Measurements from ENCODE around the gene ARFGEF2.

ARFGEF2 gene

DNA sequence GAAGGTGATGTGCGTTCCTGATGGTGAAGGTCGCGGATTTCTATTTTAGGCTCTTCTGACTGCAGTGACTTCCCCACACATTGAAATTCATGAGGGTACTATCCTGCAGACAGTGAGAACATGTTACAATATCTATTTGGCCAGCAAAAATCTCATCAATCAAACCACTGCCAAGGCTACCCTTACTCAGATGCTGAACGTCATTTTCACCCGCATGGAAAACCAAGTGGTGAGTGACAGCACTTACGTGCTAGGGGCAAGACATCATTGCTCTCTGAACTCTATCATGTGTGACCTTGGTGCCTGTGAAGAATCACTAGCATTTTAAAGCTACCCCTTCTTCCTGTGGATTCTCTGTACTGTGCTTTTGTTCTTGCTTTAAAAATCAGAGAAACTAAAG, 31.1 kb downstream of the ARFGEF2 start:
- H3K79me2 ChIP-seq (ENCODE audit: control insufficient read depth, insufficient read depth, low read length): no peaks in the 10 kb centered on the region
- WGBS (ENCODE audit: extremely low coverage, insufficient coverage, low lambda C conversion rate): no CpG with 5 or more reads among the region's 6 CpGs
- no peak for DNase-seq

DNA sequence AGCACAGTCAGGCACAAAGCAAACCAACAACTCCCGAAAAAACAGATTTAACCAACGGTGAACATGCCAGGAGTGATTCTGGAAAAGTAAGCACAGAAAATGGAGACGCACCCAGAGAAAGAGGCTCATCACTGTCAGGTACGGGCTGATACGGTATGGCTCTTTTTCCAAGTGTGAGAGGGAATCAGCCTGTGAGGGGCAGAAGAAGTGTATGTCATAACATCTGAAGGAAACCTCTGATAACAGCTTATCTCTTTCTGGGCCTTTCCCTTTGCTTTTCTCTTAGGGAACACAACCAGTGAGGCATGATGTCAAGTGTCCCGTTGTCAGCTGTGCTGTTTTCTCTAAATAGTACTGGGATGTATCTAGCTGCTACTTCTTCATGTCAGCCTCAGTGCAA, 32.1 kb downstream of the ARFGEF2 start:
- peaks cover 5% of the 10 kb centered on the region for H3K36me3 ChIP-seq (ENCODE audit: control insufficient read depth, insufficient read depth, low read length)
- no CpG with 5 or more reads among the region's 6 CpGs for WGBS (ENCODE audit: extremely low coverage, insufficient coverage, low lambda C conversion rate)

More for the DNA sequence above, 31.1 kb downstream of the ARFGEF2 start:
- H3K27ac ChIP-seq (ENCODE audit: low read depth, low read length): no peak overlapping the region
- peaks cover 5% of the 10 kb centered on the region for H3K36me3 ChIP-seq (ENCODE audit: control insufficient read depth, insufficient read depth, low read length)
- no peak overlapping the region for H3K4ac ChIP-seq (ENCODE audit: low read depth, low read length)
- H2BK5ac ChIP-seq (ENCODE audit: low read length): no peak overlapping the region
- H3K27me3 ChIP-seq (ENCODE audit: insufficient read depth, low read length, poor library complexity): no peaks in the 10 kb centered on the region
- no peak overlapping the region for H3K23ac ChIP-seq (ENCODE audit: low read length)
- H2BK15ac ChIP-seq (replicated peaks; ENCODE audit: low read depth): no peak overlapping the region
- H3K4me3 ChIP-seq (ENCODE audit: low read length): no peak overlapping the region
- peaks cover 1% of the 10 kb centered on the region for H3K79me1 ChIP-seq (ENCODE audit: low read length)
- H2AK5ac ChIP-seq (ENCODE audit: low read length): no peak overlapping the region
- H3K4me1 ChIP-seq (ENCODE audit: control insufficient read depth, low read depth, low read length): no peaks in the 10 kb centered on the region
- no peak overlapping the region for H2BK120ac ChIP-seq (ENCODE audit: low read depth, low read length)
- H4K8ac ChIP-seq (ENCODE audit: low read depth, low read length): no peak overlapping the region
- H3K9ac ChIP-seq (ENCODE audit: low read length): no peak overlapping the region
- H3K4me2 ChIP-seq (ENCODE audit: low read length): no peak overlapping the region
- no peak overlapping the region for H3K18ac ChIP-seq (ENCODE audit: low read length)
- H4K5ac ChIP-seq (ENCODE audit: low read length): no peak overlapping the region
- no peak overlapping the region for H3K56ac ChIP-seq (ENCODE audit: low read length)

GRCh38 chr20:48956052-48956451, 34.5 kb downstream of the ARFGEF2 start:
- no peak overlapping the region for H2BK5ac ChIP-seq (ENCODE audit: low read length)
- no peak overlapping the region for H4K8ac ChIP-seq (ENCODE audit: low read depth, low read length)

More for the DNA sequence above, 32.1 kb downstream of the ARFGEF2 start:
- no peak overlapping the region for H3K18ac ChIP-seq (ENCODE audit: low read length)
- no peak overlapping the region for H2BK15ac ChIP-seq (replicated peaks; ENCODE audit: low read depth)
- H3K4ac ChIP-seq (ENCODE audit: low read depth, low read length): no peak overlapping the region
- H4K5ac ChIP-seq (ENCODE audit: low read length): no peak overlapping the region
- no peaks in the 10 kb centered on the region for H3K4me1 ChIP-seq (ENCODE audit: control insufficient read depth, low read depth, low read length)
- H3K56ac ChIP-seq (ENCODE audit: low read length): no peak overlapping the region
- no peak overlapping the region for H3K23ac ChIP-seq (ENCODE audit: low read length)
- no peak overlapping the region for H3K4me3 ChIP-seq (ENCODE audit: low read length)
- H3K27ac ChIP-seq (ENCODE audit: low read depth, low read length): no peak overlapping the region
- H2BK120ac ChIP-seq (ENCODE audit: low read depth, low read length): no peak overlapping the region
- no peak overlapping the region for H3K4me2 ChIP-seq (ENCODE audit: low read length)
- no peak overlapping the region for H4K8ac ChIP-seq (ENCODE audit: low read depth, low read length)
- H3K79me1 ChIP-seq (ENCODE audit: low read length): peaks cover under 1% of the 10 kb centered on the region
- no peak overlapping the region for H2AK5ac ChIP-seq (ENCODE audit: low read length)
- H2BK5ac ChIP-seq (ENCODE audit: low read length): no peak overlapping the region
- no peak overlapping the region for H3K9ac ChIP-seq (ENCODE audit: low read length)
- H3K27me3 ChIP-seq (ENCODE audit: insufficient read depth, low read length, poor library complexity): no peaks in the 10 kb centered on the region
- no peaks in the 10 kb centered on the region for H3K79me2 ChIP-seq (ENCODE audit: control insufficient read depth, insufficient read depth, low read length)
- no peak for DNase-seq

GRCh38 chr20:48957053-48957481, 35.6 kb downstream of the ARFGEF2 start:
- peak overlapping the region; percentile 17 for H3K27ac ChIP-seq (ENCODE audit: low read depth, low read length)
- no peak overlapping the region for H3K56ac ChIP-seq (ENCODE audit: low read length)
- no peaks in the 10 kb centered on the region for H3K79me1 ChIP-seq (ENCODE audit: low read length)
- H3K36me3 ChIP-seq (ENCODE audit: control insufficient read depth, insufficient read depth, low read length): peaks cover 3% of the 10 kb centered on the region
- H3K4me3 ChIP-seq (ENCODE audit: low read length): no peak overlapping the region
- no peak overlapping the region for H2AK5ac ChIP-seq (ENCODE audit: low read length)
- no peaks in the 10 kb centered on the region for H3K27me3 ChIP-seq (ENCODE audit: insufficient read depth, low read length, poor library complexity)
- no peaks in the 10 kb centered on the region for H3K4me1 ChIP-seq (ENCODE audit: control insufficient read depth, low read depth, low read length)
- H3K9ac ChIP-seq (ENCODE audit: low read length): no peak overlapping the region
- H2BK120ac ChIP-seq (ENCODE audit: low read depth, low read length): no peak overlapping the region
- DNase-seq: peak; percentile 20
- no CpG with 5 or more reads among the region's 2 CpGs for WGBS (ENCODE audit: extremely low coverage, insufficient coverage, low lambda C conversion rate)
- no peak overlapping the region for H3K4me2 ChIP-seq (ENCODE audit: low read length)
- no peak overlapping the region for H3K23ac ChIP-seq (ENCODE audit: low read length)
- no peak overlapping the region for H3K18ac ChIP-seq (ENCODE audit: low read length)
- H2BK15ac ChIP-seq (replicated peaks; ENCODE audit: low read depth): no peak overlapping the region
- H3K4ac ChIP-seq (ENCODE audit: low read depth, low read length): no peak overlapping the region
- H4K5ac ChIP-seq (ENCODE audit: low read length): no peak overlapping the region
- no peak overlapping the region for H4K8ac ChIP-seq (ENCODE audit: low read depth, low read length)
- H3K79me2 ChIP-seq (ENCODE audit: control insufficient read depth, insufficient read depth, low read length): no peaks in the 10 kb centered on the region
- no peak overlapping the region for H2BK5ac ChIP-seq (ENCODE audit: low read length)

More at GRCh38 chr20:48956052-48956451, 34.5 kb downstream of the ARFGEF2 start:
- no peaks in the 10 kb centered on the region for H3K79me1 ChIP-seq (ENCODE audit: low read length)
- no peak overlapping the region for H3K27ac ChIP-seq (ENCODE audit: low read depth, low read length)
- no peak overlapping the region for H3K9ac ChIP-seq (ENCODE audit: low read length)
- H3K23ac ChIP-seq (ENCODE audit: low read length): no peak overlapping the region
- no peak overlapping the region for H2BK120ac ChIP-seq (ENCODE audit: low read depth, low read length)
- no peak overlapping the region for H4K5ac ChIP-seq (ENCODE audit: low read length)
- no peak overlapping the region for H3K4ac ChIP-seq (ENCODE audit: low read depth, low read length)
- H3K79me2 ChIP-seq (ENCODE audit: control insufficient read depth, insufficient read depth, low read length): no peaks in the 10 kb centered on the region
- no peaks in the 10 kb centered on the region for H3K4me1 ChIP-seq (ENCODE audit: control insufficient read depth, low read depth, low read length)
- no peak for DNase-seq
- H3K4me3 ChIP-seq (ENCODE audit: low read length): no peak overlapping the region
- H3K18ac ChIP-seq (ENCODE audit: low read length): no peak overlapping the region
- no peak overlapping the region for H2BK15ac ChIP-seq (replicated peaks; ENCODE audit: low read depth)
- H3K36me3 ChIP-seq (ENCODE audit: control insufficient read depth, insufficient read depth, low read length): peaks cover 3% of the 10 kb centered on the region
- no peaks in the 10 kb centered on the region for H3K27me3 ChIP-seq (ENCODE audit: insufficient read depth, low read length, poor library complexity)
- H3K56ac ChIP-seq (ENCODE audit: low read length): no peak overlapping the region
- no peak overlapping the region for H2AK5ac ChIP-seq (ENCODE audit: low read length)
- WGBS (ENCODE audit: extremely low coverage, insufficient coverage, low lambda C conversion rate): no CpG with 5 or more reads among the region's 4 CpGs
- H3K4me2 ChIP-seq (ENCODE audit: low read length): no peak overlapping the region

GRCh38 chr20:48957533-48957932, 36.0 kb downstream of the ARFGEF2 start:
- H2AK5ac ChIP-seq (ENCODE audit: low read length): no peak overlapping the region
- H3K27ac ChIP-seq (ENCODE audit: low read depth, low read length): no peak overlapping the region
- no peak overlapping the region for H2BK120ac ChIP-seq (ENCODE audit: low read depth, low read length)
- no peak overlapping the region for H3K4ac ChIP-seq (ENCODE audit: low read depth, low read length)
- no peak overlapping the region for H4K5ac ChIP-seq (ENCODE audit: low read length)
- peaks cover 3% of the 10 kb centered on the region for H3K36me3 ChIP-seq (ENCODE audit: control insufficient read depth, insufficient read depth, low read length)
- WGBS (ENCODE audit: extremely low coverage, insufficient coverage, low lambda C conversion rate): no CpG with 5 or more reads among the region's 2 CpGs
- peak; percentile 66 for DNase-seq
- H3K4me3 ChIP-seq (ENCODE audit: low read length): no peak overlapping the region
- no peak overlapping the region for H3K23ac ChIP-seq (ENCODE audit: low read length)
- no peaks in the 10 kb centered on the region for H3K4me1 ChIP-seq (ENCODE audit: control insufficient read depth, low read depth, low read length)
- no peaks in the 10 kb centered on the region for H3K79me1 ChIP-seq (ENCODE audit: low read length)
- no peak overlapping the region for H3K56ac ChIP-seq (ENCODE audit: low read length)
- H4K8ac ChIP-seq (ENCODE audit: low read depth, low read length): peak overlapping the region; percentile 39
- H3K79me2 ChIP-seq (ENCODE audit: control insufficient read depth, insufficient read depth, low read length): no peaks in the 10 kb centered on the region
- no peaks in the 10 kb centered on the region for H3K27me3 ChIP-seq (ENCODE audit: insufficient read depth, low read length, poor library complexity)
- no peak overlapping the region for H2BK15ac ChIP-seq (replicated peaks; ENCODE audit: low read depth)
- no peak overlapping the region for H3K18ac ChIP-seq (ENCODE audit: low read length)
- H3K4me2 ChIP-seq (ENCODE audit: low read length): no peak overlapping the region
- H3K9ac ChIP-seq (ENCODE audit: low read length): no peak overlapping the region
- H2BK5ac ChIP-seq (ENCODE audit: low read length): no peak overlapping the region

DNA sequence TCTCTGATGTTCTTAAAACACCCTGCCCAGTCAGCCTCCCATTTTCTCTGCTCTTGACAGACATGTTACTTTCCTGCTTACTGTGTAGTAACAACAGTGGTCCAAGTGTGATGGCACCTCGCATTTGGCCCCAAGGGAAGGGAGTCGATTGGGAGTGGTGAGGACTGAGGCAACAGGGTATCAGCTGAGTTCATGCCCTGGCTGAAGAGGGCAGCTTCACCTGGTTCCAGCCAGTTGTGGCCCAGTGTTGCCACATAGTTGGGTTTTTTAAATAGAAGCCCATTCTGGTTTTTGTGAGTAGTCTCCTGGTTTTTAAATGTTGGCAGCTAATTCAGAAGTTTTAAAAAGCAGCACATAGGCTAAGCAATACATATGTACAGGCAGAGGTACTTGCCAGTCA, 37.2 kb downstream of the ARFGEF2 start:
- no peak overlapping the region for H3K9ac ChIP-seq (ENCODE audit: low read length)
- no peaks in the 10 kb centered on the region for H3K79me2 ChIP-seq (ENCODE audit: control insufficient read depth, insufficient read depth, low read length)
- peaks cover 3% of the 10 kb centered on the region for H3K36me3 ChIP-seq (ENCODE audit: control insufficient read depth, insufficient read depth, low read length)
- no peak overlapping the region for H3K18ac ChIP-seq (ENCODE audit: low read length)
- H4K5ac ChIP-seq (ENCODE audit: low read length): no peak overlapping the region
- no peak overlapping the region for H2BK15ac ChIP-seq (replicated peaks; ENCODE audit: low read depth)
- H3K79me1 ChIP-seq (ENCODE audit: low read length): no peaks in the 10 kb centered on the region
- no peak overlapping the region for H3K23ac ChIP-seq (ENCODE audit: low read length)
- no peak overlapping the region for H2AK5ac ChIP-seq (ENCODE audit: low read length)
- no peak overlapping the region for H3K4me3 ChIP-seq (ENCODE audit: low read length)
- no peak overlapping the region for H2BK5ac ChIP-seq (ENCODE audit: low read length)
- WGBS (ENCODE audit: extremely low coverage, insufficient coverage, low lambda C conversion rate): no CpG with 5 or more reads among the region's 2 CpGs
- H3K4ac ChIP-seq (ENCODE audit: low read depth, low read length): no peak overlapping the region
- no peak overlapping the region for H3K4me2 ChIP-seq (ENCODE audit: low read length)
- no peak overlapping the region for H3K56ac ChIP-seq (ENCODE audit: low read length)
- H4K8ac ChIP-seq (ENCODE audit: low read depth, low read length): no peak overlapping the region
- no peak overlapping the region for H3K27ac ChIP-seq (ENCODE audit: low read depth, low read length)
- H2BK120ac ChIP-seq (ENCODE audit: low read depth, low read length): no peak overlapping the region
- DNase-seq: no peak
- no peaks in the 10 kb centered on the region for H3K27me3 ChIP-seq (ENCODE audit: insufficient read depth, low read length, poor library complexity)
- H3K4me1 ChIP-seq (ENCODE audit: control insufficient read depth, low read depth, low read length): no peaks in the 10 kb centered on the region

All from mesendoderm (in vitro differentiated cells).